H1 (cell line): ENCODE results near the gene PXMP4. TPM values are rescaled to one million over a fixed set of nuclear protein-coding genes. Genes with fewer than 3 reads are reported as not detected.

ENCODE experiments used
- CTCF ChIA-PET: fragments of 300-600 bp; sonication (Branson Sonifier 250); formaldehyde crosslinking; loops from one replicate; lab custom pipeline; 2021; ENCODE audit not compliant: partially characterized antibody; lab: Charles Lee
- POLR2A ChIA-PET: fragments of 300-600 bp; sonication (Branson Sonifier 250); formaldehyde crosslinking; loops from one replicate; lab custom pipeline; 2021; ENCODE audit warnings: inconsistent platforms; ENCODE audit not compliant: partially characterized antibody; lab: Charles Lee
- DNase-seq, 2 experiments: peaks; one replicate each; pipeline versions ENCODE4 v3.0.0 to v3.0.0-alpha.2; 2010 to 2022; ENCODE audit warnings: low spot score in 2 of 2, low read depth in 1 of 2, mixed read lengths in 1 of 2
- FAIRE-seq: peaks from 2 replicates; lab custom pipeline; 2011; peaks lifted over from hg19 to GRCh38; lab: Jason Lieb, UNC
- H2AFZ ChIP-seq: 2 replicates; pipeline ENCODE4 v1.8.1; 2012; ENCODE audit warnings: low read length, inconsistent platforms
- H2AK5ac ChIP-seq: 2 replicates; pipeline ENCODE4 v1.6.1; 2013; ENCODE audit warnings: low read depth, low read length
- H2BK120ac ChIP-seq: replicated peaks from 2 replicates; pipeline ENCODE3; 2013; ENCODE audit warnings: low read depth, low read length, inconsistent platforms
- H2BK12ac ChIP-seq: 2 replicates; pipeline ENCODE4 v1.6.1; 2013; ENCODE audit warnings: low read depth, low read length
- H2BK15ac ChIP-seq: 2 replicates; pipeline ENCODE4 v1.6.1; 2013; ENCODE audit warnings: low read length
- H2BK20ac ChIP-seq: 2 replicates; pipeline ENCODE4 v1.6.1; 2013; ENCODE audit warnings: low read length
- H2BK5ac ChIP-seq: 2 replicates; pipeline ENCODE4 v1.6.1; 2013; ENCODE audit warnings: low read depth, low read length
- H3K14ac ChIP-seq: 2 replicates; pipeline ENCODE4 v1.6.1; 2013; ENCODE audit warnings: inconsistent platforms; ENCODE audit not compliant: insufficient read length
- H3K18ac ChIP-seq: 2 replicates; pipeline ENCODE4 v1.6.1; 2013; ENCODE audit warnings: low read length; ENCODE audit errors: extremely low read depth
- H3K23ac ChIP-seq: 2 replicates; pipeline ENCODE4 v1.6.1; 2013; ENCODE audit warnings: inconsistent platforms; ENCODE audit not compliant: insufficient read length
- H3K23me2 ChIP-seq: 2 replicates; pipeline ENCODE4 v1.6.1; 2013; ENCODE audit warnings: low read depth, low read length
- H3K27ac ChIP-seq: 2 replicates; pipeline ENCODE4 v1.6.1; 2011; ENCODE audit warnings: low read depth, low read length, inconsistent platforms
- H3K27me3 ChIP-seq, 4 experiments: replicated peaks in 1 of 4; 1 replicate in 1 of 4; 2 replicates in 3 of 4; pipeline versions ENCODE4 v1.6.1 to v1.8.1; 2011 to 2013; ENCODE audit warnings: low read length in 3 of 4, mild to moderate bottlenecking in 3 of 4, inconsistent platforms in 2 of 4, mixed read lengths in 2 of 4, moderate library complexity in 1 of 4; ENCODE audit not compliant: control insufficient read depth in 3 of 4, insufficient read depth in 3 of 4; ENCODE audit errors: extremely low read depth in 1 of 4
- H3K36me3 ChIP-seq, 4 experiments: 2 replicates each; pipeline versions ENCODE4 v1.6.1 to v1.8.1; 2011 to 2013; ENCODE audit warnings: mild to moderate bottlenecking in 4 of 4, low read length in 3 of 4, moderate library complexity in 2 of 4, control low read depth in 1 of 4, inconsistent platforms in 1 of 4; ENCODE audit not compliant: insufficient read depth in 4 of 4, control insufficient read depth in 2 of 4
- H3K4ac ChIP-seq: replicated peaks from 2 replicates; pipeline ENCODE3; 2013; ENCODE audit warnings: low read length, low read depth, mixed read lengths, inconsistent platforms; ENCODE audit not compliant: insufficient read length
- H3K4me1 ChIP-seq, 4 experiments: replicated peaks in 1 of 4; 1 replicate in 1 of 4; 2 replicates in 3 of 4; pipeline versions ENCODE4 v1.6.1 to v1.8.1; 2011 to 2013; ENCODE audit warnings: low read length in 3 of 4, inconsistent platforms in 2 of 4, mixed read lengths in 1 of 4; ENCODE audit not compliant: insufficient read depth in 4 of 4, control insufficient read depth in 3 of 4
- H3K4me2 ChIP-seq, 2 experiments: 2 replicates each; pipeline versions ENCODE4 v1.6.1 to v1.8.1; 2011 to 2013; ENCODE audit warnings: low read depth in 2 of 2, low read length in 2 of 2, control low read depth in 1 of 2, inconsistent platforms in 1 of 2, mild to moderate bottlenecking in 1 of 2; ENCODE audit not compliant: insufficient read depth in 1 of 2
- H3K4me3 ChIP-seq, 4 experiments: fragments of 200-600, 300-600 bp in 1 of 4; sonication (generic), shearing (Covaris generic), sonication (Bioruptor Twin) in 1 of 4; 2 replicates each; pipeline versions ENCODE4 v1.5.1 to v1.8.1; 2011 to 2016; ENCODE audit warnings: low read length in 4 of 4, low read depth in 3 of 4, control low read depth in 2 of 4, inconsistent platforms in 2 of 4, mild to moderate bottlenecking in 2 of 4, mixed read lengths in 1 of 4, moderate library complexity in 1 of 4; ENCODE audit not compliant: insufficient read depth in 2 of 4; ENCODE audit errors: extremely low read depth in 1 of 4
- H3K56ac ChIP-seq: replicated peaks from 2 replicates; pipeline ENCODE3; 2013; ENCODE audit warnings: low read depth, mild to moderate bottlenecking, mixed read lengths, low read length, inconsistent platforms; ENCODE audit not compliant: insufficient read length
- H3K79me1 ChIP-seq: 2 replicates; pipeline ENCODE4 v1.6.1; 2013; ENCODE audit warnings: low read depth, low read length, control low read depth
- H3K79me2 ChIP-seq, 2 experiments: 2 replicates each; pipeline versions ENCODE4 v1.6.1 to v1.8.1; 2012 to 2013; ENCODE audit warnings: low read length in 2 of 2, mild to moderate bottlenecking in 2 of 2, inconsistent platforms in 1 of 2; ENCODE audit not compliant: insufficient read depth in 2 of 2, control insufficient read depth in 1 of 2
- H3K9ac ChIP-seq, 4 experiments: replicated peaks in 1 of 4; 1 replicate in 1 of 4; 2 replicates in 3 of 4; pipeline versions ENCODE4 v1.6.1 to v1.8.1; 2011 to 2013; ENCODE audit warnings: low read depth in 3 of 4, low read length in 3 of 4, control low read depth in 2 of 4, mild to moderate bottlenecking in 2 of 4, moderate library complexity in 2 of 4, inconsistent platforms in 1 of 4; ENCODE audit errors: extremely low read depth in 1 of 4
- H3K9me3 ChIP-seq, 2 experiments: 2 replicates each; pipeline versions ENCODE4 v1.6.1 to v1.8.1; 2012 to 2013; ENCODE audit warnings: mild to moderate bottlenecking in 2 of 2, moderate library complexity in 2 of 2, control low read depth in 1 of 2, inconsistent platforms in 1 of 2, low read depth in 1 of 2, low read length in 1 of 2, mixed read lengths in 1 of 2; ENCODE audit not compliant: insufficient read depth in 2 of 2
- H4K20me1 ChIP-seq, 2 experiments: replicated peaks in 1 of 2; 2 replicates each; pipeline versions ENCODE3 to v1.8.1; 2011 to 2013; ENCODE audit warnings: inconsistent platforms in 2 of 2, low read length in 2 of 2, mild to moderate bottlenecking in 1 of 2; ENCODE audit not compliant: insufficient read depth in 2 of 2, control insufficient read depth in 1 of 2
- H4K5ac ChIP-seq: 2 replicates; pipeline ENCODE4 v1.6.1; 2013; ENCODE audit warnings: low read length, low read depth, mixed read lengths, inconsistent platforms; ENCODE audit not compliant: insufficient read length
- H4K8ac ChIP-seq: 2 replicates; pipeline ENCODE4 v1.8.0; 2013; ENCODE audit warnings: mild to moderate bottlenecking, moderate library complexity, low read length, inconsistent platforms; ENCODE audit not compliant: insufficient read depth; ENCODE audit errors: extremely low read depth
- H4K91ac ChIP-seq: replicated peaks from 2 replicates; pipeline ENCODE3; 2013; ENCODE audit warnings: low read length, mixed read lengths, inconsistent platforms; ENCODE audit not compliant: insufficient read length
- BACH1 ChIP-seq: IDR thresholded peaks from 2 replicates; pipeline ENCODE4 v1.6.1; 2012; ENCODE audit warnings: low read length, improper control_type of control experiment
- CBX5 ChIP-seq: fragments of 300-800, 300-1000 bp; sonication (generic); IDR thresholded peaks from 2 replicates; pipeline ENCODE4 v1.7.1; 2016; ENCODE audit warnings: antibody characterized with exemption, low read length, low read depth
- CHD2 ChIP-seq: IDR thresholded peaks from 2 replicates; pipeline ENCODE4 v1.6.1; 2012; ENCODE audit warnings: low read length, improper control_type of control experiment
- EGR1 ChIP-seq: IDR thresholded peaks from 2 replicates; pipeline ENCODE4 v1.6.1; 2011; ENCODE audit warnings: low read depth, low read length, borderline replicate concordance
- EZH2 ChIP-seq: fragments of 200-600 bp; sonication (generic); IDR thresholded peaks from 2 replicates; pipeline ENCODE4 v1.7.1; 2012; ENCODE audit warnings: low read depth, mild to moderate bottlenecking, moderate library complexity, low read length, inconsistent platforms; ENCODE audit not compliant: severe bottlenecking
- GABPA ChIP-seq: IDR thresholded peaks from 2 replicates; pipeline ENCODE4 v1.6.1; 2011; ENCODE audit warnings: mild to moderate bottlenecking, low read length, moderate library complexity, borderline replicate concordance; ENCODE audit not compliant: insufficient read depth
- KDM4A ChIP-seq: IDR thresholded peaks from one replicate; pipeline ENCODE4 v1.7.1; 2012; ENCODE audit warnings: low read depth, mild to moderate bottlenecking, moderate library complexity, low read length, inconsistent platforms; ENCODE audit not compliant: severe bottlenecking
- RFX5 ChIP-seq: IDR thresholded peaks from 2 replicates; pipeline ENCODE4 v1.6.1; 2011; ENCODE audit warnings: low read depth, low read length, improper control_type of control experiment, borderline replicate concordance
- TAF1 ChIP-seq: IDR thresholded peaks from 2 replicates; pipeline ENCODE4 v1.6.1; 2011; ENCODE audit warnings: mild to moderate bottlenecking, low read depth, low read length
- TCF12 ChIP-seq: IDR thresholded peaks from 2 replicates; pipeline ENCODE4 v1.6.1; 2011; ENCODE audit warnings: low read depth, mild to moderate bottlenecking, low read length
- YY1 ChIP-seq: IDR thresholded peaks from 2 replicates; pipeline ENCODE4 v1.6.1; 2011; ENCODE audit warnings: low read depth, mild to moderate bottlenecking, low read length
- WGBS, 2 experiments: shearing (Covaris generic) in 1 of 2; methylation state at CpG; one replicate each; pipeline versions ENCODE4 v1.1.6 to v1.1.7; 2013 to 2015; ENCODE audit warnings: low lambda C conversion rate in 2 of 2, mixed read lengths in 2 of 2, inconsistent platforms in 1 of 2, low coverage in 1 of 2, missing lambda C conversion rate in 1 of 2; ENCODE audit not compliant: insufficient replicate concordance in 2 of 2, insufficient coverage in 1 of 2, insufficient read length in 1 of 2; ENCODE audit errors: extremely low coverage in 1 of 2, missing lambda C conversion rate in 1 of 2; 5-methylcytosine and 5-hydroxymethylcytosine counted together
- polyA plus RNA-seq, 7 experiments: library from polyadenylated mRNA; depleted of rRNA in 3 of 7; stranded (reverse) in 5 of 7; unstranded in 2 of 7; fragments of >200 nt in 5 of 7; fragments of 200-250 nt in 2 of 7; gene quantifications; 1 replicate in 5 of 7; 2 replicates in 1 of 7; 4 replicates in 1 of 7; pipeline versions ENCODE4 v1.2.1 to v1.2.3, GENCODE V29; 2011 to 2013; ENCODE audit warnings: missing spikeins in 2 of 7, mixed read lengths in 2 of 7
- total RNA-seq: library from RNA; stranded (reverse); fragmentation: NEBNext Ultra II Directional; extraction: Animal tissue kit (Norgen Biotek cat#: 25700); gene quantifications from 2 replicates; pipeline ENCODE4 v1.2.1, GENCODE V29; 2021
- TF ChIP-seq, protein P1 (sequence below): IDR thresholded peaks from 2 replicates; pipeline ENCODE4 v1.6.1; 2012; ENCODE audit warnings: inconsistent platforms
- TF ChIP-seq, protein P2 (sequence below): IDR thresholded peaks from 2 replicates; pipeline ENCODE4 v1.6.1; 2011; ENCODE audit warnings: low read depth, mild to moderate bottlenecking, low read length; ENCODE audit not compliant: insufficient read depth

The PXMP4 gene
- total and polyA plus RNA-seq, 2 of the 8 experiments (the other 6 are each of a cell fraction or from before 2014, with no cell fraction given), result 3.3 to 3.4 TPM

DNA sequence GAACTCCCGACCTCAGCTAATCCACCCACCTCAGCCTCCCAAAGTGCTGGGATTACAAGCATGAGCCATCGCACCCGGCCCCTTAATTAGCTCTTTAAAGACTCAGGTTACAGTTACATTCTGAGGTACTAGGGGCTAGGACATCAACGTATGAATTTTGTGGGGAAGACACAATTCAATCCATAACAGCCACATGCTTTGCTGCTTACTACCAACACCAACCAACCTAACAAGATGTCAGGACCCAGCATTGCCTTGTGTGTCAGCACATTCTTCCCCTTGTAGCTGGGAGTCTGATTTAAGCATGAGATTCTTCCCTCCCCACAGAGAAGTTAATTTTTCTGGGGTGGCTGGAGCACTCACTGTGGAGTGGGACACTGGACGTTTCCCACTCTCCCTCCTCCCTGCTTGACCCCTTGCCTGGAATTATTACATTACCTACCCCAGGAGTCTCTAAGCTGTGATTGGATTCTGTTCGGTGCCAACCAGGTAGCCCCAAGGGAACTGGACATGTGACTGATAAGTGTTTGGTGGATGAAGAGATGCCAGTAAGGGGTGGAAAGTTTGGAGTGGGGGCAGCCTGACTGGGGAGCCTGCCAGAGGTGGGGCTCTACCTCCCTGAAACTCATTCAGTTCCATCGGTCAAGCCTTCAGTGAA lies 5.6 kb upstream of the PXMP4 start:
- H3K79me2 ChIP-seq, result no peaks in the 10 kb centered on the region
- H3K79me1 ChIP-seq, result no peaks in the 10 kb centered on the region
- H3K27me3 ChIP-seq, result no peaks in the 10 kb centered on the region
- no peaks in the 10 kb centered on the region for H4K20me1 ChIP-seq
- H3K4me3 ChIP-seq, result no peak overlapping the region
- no peak overlapping the region for H3K56ac ChIP-seq
- POLR2A ChIA-PET, result interaction anchor here (0.8 to 1.3 kb wide), 2 partner anchors 39 to 58 kb away, joined by 3 to 4 read pairs; partner anchors contain the start of gene ACTL10
- no peak overlapping the region for H3K23ac ChIP-seq
- H2BK12ac ChIP-seq, result no peak overlapping the region
- no peak overlapping the region for H3K4ac ChIP-seq
- no peak overlapping the region for H2BK15ac ChIP-seq
- H4K8ac ChIP-seq, result no peak overlapping the region
- H2AK5ac ChIP-seq, result no peak overlapping the region
- no peak overlapping the region for H3K9ac ChIP-seq
- FAIRE-seq (no peak), DNase-seq (no peak)
- no peak overlapping the region for H2BK120ac ChIP-seq
- H3K9me3 ChIP-seq, result no peaks in the 10 kb centered on the region
- no peak overlapping the region for H3K4me2 ChIP-seq
- H3K4me1 ChIP-seq, result no peaks in the 10 kb centered on the region
- CTCF ChIA-PET, result interaction anchor here (1.1 to 1.5 kb wide), 4 partner anchors 32 to 80 kb away, joined by 3 to 5 read pairs (median 4); no protein-coding TSS in a partner anchor
- no peak overlapping the region for H3K18ac ChIP-seq
- H4K91ac ChIP-seq, result no peak overlapping the region
- no peak overlapping the region for H3K27ac ChIP-seq
- WGBS, 2 experiments, result 89% methylated on average over 7 of the region's 7 CpGs; no CpG with 5 or more reads in 1 of the 2 experiments
- no peak overlapping the region for H3K14ac ChIP-seq
- H4K5ac ChIP-seq, result no peak overlapping the region
- no peaks in the 10 kb centered on the region for H3K36me3 ChIP-seq
- H2BK20ac ChIP-seq, result no peak overlapping the region
- H3K23me2 ChIP-seq, result no peaks in the 10 kb centered on the region
- H2AFZ ChIP-seq, result no peak overlapping the region; the same call in 1 of the 2 replicates
- no peak overlapping the region for H2BK5ac ChIP-seq
- TF ChIP-seq TCF12 (no peak), EZH2 (no peak), EGR1 (no peak), YY1 (no peak), TAF1 (no peak), KDM4A (no peak), BACH1 (no peak), CBX5 (no peak), CHD2 (no peak), RFX5 (no peak), GABPA (no peak)
- TF ChIP-seq, protein P1, sequence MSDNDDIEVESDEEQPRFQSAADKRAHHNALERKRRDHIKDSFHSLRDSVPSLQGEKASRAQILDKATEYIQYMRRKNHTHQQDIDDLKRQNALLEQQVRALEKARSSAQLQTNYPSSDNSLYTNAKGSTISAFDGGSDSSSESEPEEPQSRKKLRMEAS, result no peak
- TF ChIP-seq, protein P2, sequence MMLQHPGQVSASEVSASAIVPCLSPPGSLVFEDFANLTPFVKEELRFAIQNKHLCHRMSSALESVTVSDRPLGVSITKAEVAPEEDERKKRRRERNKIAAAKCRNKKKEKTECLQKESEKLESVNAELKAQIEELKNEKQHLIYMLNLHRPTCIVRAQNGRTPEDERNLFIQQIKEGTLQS, result no peak
